ENCODE data around the gene UGT1A10. TPM values are rescaled to one million over a fixed set of nuclear protein-coding genes. Genes with fewer than 3 reads are reported as not detected.
"Not testable (repeated sequence)": the region's sequence is repeated elsewhere in the genome, so short reads cannot be mapped to it uniquely, and the experiment has no call there.

The UGT1A10 gene
- total RNA-seq, 2 donors from 2014 or later: 0.41 TPM; not detected in 1

GRCh38 chr2:233743464-233744259, 107.4 kb downstream of the UGT1A10 start:
- Histone ChIP-seq H3K27me3 (replicated peaks; ENCODE audit: insufficient read depth) (no peaks in the 10 kb centered on the region), H3K4me1 (ENCODE audit: control insufficient read depth in 1 of 2, low read depth in 2 of 2) (no peaks in the 10 kb centered on the region), H3K4me3 (no peak overlapping the region), H3K27ac (no peak overlapping the region), H3K36me3 (no peaks in the 10 kb centered on the region), H3K9me3 (no peaks in the 10 kb centered on the region)
- TF ChIP-seq CTCF (IDR thresholded peaks at IDR 0.05): no peak
- ATAC-seq (ENCODE audit: insufficient number of reproducible peaks, low FRiP score, low read depth) (no peak), DNase-seq (ENCODE audit: low spot score) (no peak)

GRCh38 chr2:233745073-233745755, 109.0 kb downstream of the UGT1A10 start:
- ATAC-seq (ENCODE audit: insufficient number of reproducible peaks, low FRiP score, low read depth): no peak
- no peak for TF ChIP-seq CTCF (IDR thresholded peaks at IDR 0.05)
- no peaks in the 10 kb centered on the region for H3K36me3 ChIP-seq

GRCh38 chr2:233745838-233746237, 109.6 kb downstream of the UGT1A10 start:
- not testable (repeated sequence) for H3K27me3 ChIP-seq (replicated peaks; ENCODE audit: insufficient read depth); DNase-seq (ENCODE audit: low spot score); H3K27ac ChIP-seq; ATAC-seq (ENCODE audit: insufficient number of reproducible peaks, low FRiP score, low read depth); H3K9me3 ChIP-seq; H3K4me3 ChIP-seq; H3K36me3 ChIP-seq; H3K4me1 ChIP-seq (ENCODE audit: control insufficient read depth in 1 of 2, low read depth in 2 of 2)

More at GRCh38 chr2:233745073-233745755, 109.0 kb downstream of the UGT1A10 start:
- Histone ChIP-seq H3K27ac (no peak overlapping the region), H3K9me3 (no peaks in the 10 kb centered on the region), H3K4me3 (no peak overlapping the region), H3K27me3 (replicated peaks; ENCODE audit: insufficient read depth) (no peaks in the 10 kb centered on the region), H3K4me1 (ENCODE audit: control insufficient read depth in 1 of 2, low read depth in 2 of 2) (no peaks in the 10 kb centered on the region)
- no peak for DNase-seq (ENCODE audit: low spot score)

DNA sequence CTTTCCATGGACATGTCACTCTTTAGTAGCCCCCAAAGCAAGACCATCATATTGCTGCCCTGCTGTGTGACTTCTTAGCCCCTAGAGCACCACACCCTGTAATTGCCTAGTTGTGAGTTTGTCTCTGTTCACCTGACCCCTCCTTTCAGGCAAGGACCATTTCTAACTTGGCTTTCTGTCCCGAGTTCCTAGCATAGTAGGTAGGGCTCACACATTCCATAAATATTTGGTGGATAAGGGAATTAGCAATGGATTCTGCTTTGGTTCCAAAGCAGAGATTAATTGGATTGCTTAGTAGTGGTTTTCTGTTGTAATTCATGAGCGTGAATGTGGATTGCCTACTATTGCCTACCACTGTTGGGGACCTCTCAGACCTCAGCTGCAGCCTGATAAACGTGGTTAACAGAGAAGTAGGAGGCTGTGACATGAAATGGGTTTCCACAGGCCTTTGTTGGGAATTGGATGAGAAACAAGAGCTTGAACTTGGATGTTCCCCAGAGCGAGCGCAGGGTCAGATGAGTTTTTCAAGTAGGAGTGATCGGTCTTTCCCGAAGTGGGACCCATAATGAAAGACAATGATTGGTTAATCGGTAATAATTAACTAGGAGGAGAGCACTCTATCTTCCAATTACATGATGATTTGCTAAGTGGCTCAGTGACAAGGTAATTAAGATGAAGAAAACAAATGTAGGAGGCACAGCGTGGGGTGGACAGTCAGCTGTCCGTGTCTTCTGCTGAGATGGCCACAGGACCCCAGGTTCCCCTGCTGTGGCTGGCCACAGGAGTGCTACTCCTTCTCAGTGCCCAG, 110.4 kb downstream of the UGT1A10 start:
- no peak for ATAC-seq (ENCODE audit: insufficient number of reproducible peaks, low FRiP score, low read depth)
- TF ChIP-seq CTCF (IDR thresholded peaks at IDR 0.05): no peak
- H3K27me3 ChIP-seq (replicated peaks; ENCODE audit: insufficient read depth): no peaks in the 10 kb centered on the region

GRCh38 chr2:233747283-233747544, 111.0 kb downstream of the UGT1A10 start:
- Histone ChIP-seq H3K27me3 (replicated peaks; ENCODE audit: insufficient read depth) (no peaks in the 10 kb centered on the region), H3K4me3 (no peak overlapping the region), H3K4me1 (ENCODE audit: control insufficient read depth in 1 of 2, low read depth in 2 of 2) (no peaks in the 10 kb centered on the region), H3K9me3 (no peaks in the 10 kb centered on the region), H3K36me3 (no peaks in the 10 kb centered on the region), H3K27ac (no peak overlapping the region)
- no peak for TF ChIP-seq CTCF (IDR thresholded peaks at IDR 0.05)
- no peak for DNase-seq (ENCODE audit: low spot score)
- ATAC-seq (ENCODE audit: insufficient number of reproducible peaks, low FRiP score, low read depth): no peak

More for the DNA sequence above, 110.4 kb downstream of the UGT1A10 start:
- Histone ChIP-seq H3K4me1 (ENCODE audit: control insufficient read depth in 1 of 2, low read depth in 2 of 2) (no peaks in the 10 kb centered on the region), H3K4me3 (no peak overlapping the region), H3K27ac (no peak overlapping the region), H3K36me3 (no peaks in the 10 kb centered on the region), H3K9me3 (no peaks in the 10 kb centered on the region)
- no peak for DNase-seq (ENCODE audit: low spot score)

- not testable (repeated sequence) for H3K4me3 ChIP-seq; H3K27me3 ChIP-seq (replicated peaks; ENCODE audit: insufficient read depth); H3K4me1 ChIP-seq (ENCODE audit: control insufficient read depth in 1 of 2, low read depth in 2 of 2); H3K9me3 ChIP-seq; H3K27ac ChIP-seq; ATAC-seq (ENCODE audit: insufficient number of reproducible peaks, low FRiP score, low read depth); H3K36me3 ChIP-seq; DNase-seq (ENCODE audit: low spot score)
Observed at GRCh38 chr2:233750689-233751088, 114.4 kb downstream of the UGT1A10 start.

DNA sequence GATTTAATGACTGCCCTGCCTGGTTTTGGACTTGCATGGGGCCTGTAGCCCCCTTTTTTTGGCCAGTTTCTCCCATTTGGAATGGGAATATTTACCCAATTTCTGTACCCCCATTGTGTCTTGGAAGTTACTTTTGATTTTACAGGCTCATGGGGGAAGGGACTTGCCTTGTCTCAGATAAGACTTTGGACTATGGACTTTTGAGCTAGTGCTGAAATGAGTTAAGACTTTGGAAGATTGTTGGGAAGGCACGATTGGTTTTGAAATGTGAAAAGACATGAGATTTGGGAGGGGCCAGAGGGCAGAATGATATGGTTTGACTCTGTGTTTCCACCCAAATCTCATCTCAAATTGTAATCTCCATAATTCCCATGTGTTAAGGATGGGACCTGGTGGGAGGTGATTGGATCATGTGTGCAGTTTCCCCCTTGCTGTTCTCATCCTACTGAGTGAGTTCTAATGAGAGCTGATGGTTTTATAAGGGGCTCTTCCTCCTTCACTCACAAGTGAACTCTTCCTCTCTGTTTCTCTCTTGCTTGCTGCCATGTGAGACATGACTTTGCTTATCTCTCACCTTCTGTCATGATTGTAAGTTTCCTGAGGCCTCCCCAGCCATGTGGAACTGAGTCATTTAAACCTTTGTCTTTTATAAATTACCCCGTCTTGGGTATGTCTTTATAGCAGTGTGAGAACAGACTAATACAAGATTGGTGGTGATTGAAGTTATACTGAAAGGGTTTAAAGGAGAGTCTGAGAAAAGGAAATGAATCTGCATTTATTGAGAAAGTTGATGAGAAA, 115.2 kb downstream of the UGT1A10 start:
- H3K36me3 ChIP-seq; H3K4me1 ChIP-seq (ENCODE audit: control insufficient read depth in 1 of 2, low read depth in 2 of 2); H3K4me3 ChIP-seq; DNase-seq (ENCODE audit: low spot score); H3K27ac ChIP-seq; H3K27me3 ChIP-seq (replicated peaks; ENCODE audit: insufficient read depth); H3K9me3 ChIP-seq; ATAC-seq (ENCODE audit: insufficient number of reproducible peaks, low FRiP score, low read depth): not testable (repeated sequence)
